Stimulated activated CD4-positive, alpha-beta T cell treated with anti-CD3 and anti-CD28 coated beads, Interleukin-1b, Interleukin-23, amount 100 ng/mL, for 48 hours (primary cell): Measurements from ENCODE around the gene TNMD.
"Not testable (repeated sequence)": the region's sequence is repeated elsewhere in the genome, so short reads cannot be mapped to it uniquely, and the experiment has no call there.

Experiments used
- DNase-seq: peaks from one replicate; pipeline ENCODE4 v3.0.0-alpha.2; 2020

Gene TNMD

GRCh38 chrX:100584611-100585010 lies at the start of gene TNMD:
TSS of gene TNMD (plus strand) at chrX:100584936. CDS start at chrX:100585019, 83 bp downstream.
- no peak for DNase-seq

GRCh38 chrX:100565534-100565933 lies 19.2 kb upstream of the TNMD start:
- not testable (repeated sequence) for DNase-seq

- no peak for DNase-seq
Observed at GRCh38 chrX:100586747-100587146, 2.0 kb downstream of the TNMD start.

- no peak for DNase-seq
Observed at GRCh38 chrX:100587861-100588260, 3.1 kb downstream of the TNMD start.

- no peak for DNase-seq
Observed at GRCh38 chrX:100591256-100592051, 6.7 kb downstream of the TNMD start.

GRCh38 chrX:100593126-100593525 lies 8.4 kb downstream of the TNMD start:
- no peak for DNase-seq

- DNase-seq: no peak
Observed at GRCh38 chrX:100593581-100593980, 8.8 kb downstream of the TNMD start.

GRCh38 chrX:100596601-100597000 lies 11.9 kb downstream of the TNMD start:
- DNase-seq: no peak

GRCh38 chrX:100599456-100599855 lies 14.7 kb downstream of the TNMD start:
- DNase-seq: no peak

GRCh38 chrX:100600340-100600739 lies 15.6 kb downstream of the TNMD start:
- no peak for DNase-seq

GRCh38 chrX:100600758-100601157 lies 16.0 kb downstream of the TNMD start:
- DNase-seq: no peak

GRCh38 chrX:100606753-100607152 lies 22.0 kb downstream of the TNMD start:
- no peak for DNase-seq

- no peak for DNase-seq
Observed at GRCh38 chrX:100609591-100609990, 24.9 kb downstream of the TNMD start.

GRCh38 chrX:100611951-100612350 lies 27.2 kb downstream of the TNMD start:
- no peak for DNase-seq

- peak; percentile 1 for DNase-seq
Observed at GRCh38 chrX:100615005-100615404, 30.3 kb downstream of the TNMD start.

- DNase-seq: no peak
Observed at GRCh38 chrX:100623001-100623400, 38.3 kb downstream of the TNMD start.

GRCh38 chrX:100625985-100626491 lies 41.3 kb downstream of the TNMD start:
- no peak for DNase-seq

GRCh38 chrX:100635040-100635439 lies 50.3 kb downstream of the TNMD start:
- no peak for DNase-seq

GRCh38 chrX:100635989-100636320 lies 51.2 kb downstream of the TNMD start:
- no peak for DNase-seq

- DNase-seq: peak; percentile 76
Observed at GRCh38 chrX:100636321-100636991, 51.7 kb downstream of the TNMD start, which contains the start of gene TSPAN6. TSS of gene TSPAN6 (minus strand) at chrX:100636806. CDS start at chrX:100636694, 112 bp downstream.

GRCh38 chrX:100642290-100642689 lies 57.6 kb downstream of the TNMD start:
- no peak for DNase-seq

- DNase-seq: no peak
Observed at GRCh38 chrX:100643212-100643611, 58.5 kb downstream of the TNMD start.

GRCh38 chrX:100643956-100644860 lies 59.5 kb downstream of the TNMD start, which contains the start of gene SRPX2:
TSS of gene SRPX2 (plus strand) at chrX:100644199. CDS start at chrX:100646323, 2,124 bp downstream.
- no peak for DNase-seq
